HepG2 (cell line): ENCODE results near the gene PCBP4. TPM values are rescaled to one million over a fixed set of nuclear protein-coding genes. Genes with fewer than 3 reads are reported as not detected.

Experiments
- BCL6 ChIP-seq: IDR thresholded peaks from 2 replicates; pipeline ENCODE4 v1.6.1; 2016; ENCODE audit warnings: missing genetic modification reagents, missing compliant biosample characterization
- CENPT ChIP-seq: sonication (generic); formaldehyde crosslinking; IDR thresholded peaks from 2 replicates; pipeline ENCODE4 v1.8.0; 2022; ENCODE audit warnings: low read depth, mild to moderate bottlenecking, moderate library complexity, missing genetic modification reagents
- GATAD2A ChIP-seq: IDR thresholded peaks from 2 replicates; pipeline ENCODE4 v1.6.1; 2016
- HDAC6 ChIP-seq: fragments of 200-600 bp; sonication (generic); IDR thresholded peaks from 2 replicates; pipeline ENCODE4 v1.7.0; 2017; ENCODE audit warnings: mild to moderate bottlenecking, antibody characterized with exemption, low read length, low read depth
- HNF4A ChIP-seq: sonication (generic); formaldehyde crosslinking; IDR thresholded peaks from 2 replicates; pipeline ENCODE4 v1.4.0; 2020; ENCODE audit warnings: missing genetic modification reagents
- JUND ChIP-seq: sonication (generic); formaldehyde crosslinking; IDR thresholded peaks from 2 replicates; pipeline ENCODE4 v1.8.0; 2022; ENCODE audit warnings: mild to moderate bottlenecking, missing genetic modification reagents
- KLF11 ChIP-seq: IDR thresholded peaks from 2 replicates; pipeline ENCODE4 v1.6.1; 2016; ENCODE audit warnings: missing compliant biosample characterization
- KLF9 ChIP-seq: IDR thresholded peaks from 2 replicates; pipeline ENCODE4 v1.6.1; 2016; ENCODE audit warnings: low read depth
- NCOA1 ChIP-seq: sonication (generic); formaldehyde crosslinking; IDR thresholded peaks from 2 replicates; pipeline ENCODE4 v1.9.0; 2021; ENCODE audit warnings: missing genetic modification reagents
- PHF5A ChIP-seq: IDR thresholded peaks from one replicate; pipeline ENCODE4 v1.6.1; 2018; ENCODE audit warnings: low read depth, missing genetic modification reagents; ENCODE audit not compliant: unreplicated experiment
- POGZ ChIP-seq: sonication (generic); formaldehyde crosslinking; IDR thresholded peaks from 2 replicates; pipeline ENCODE4 v1.4.0; 2020; ENCODE audit warnings: mild to moderate bottlenecking, missing genetic modification reagents
- RFXANK ChIP-seq: IDR thresholded peaks from 2 replicates; pipeline ENCODE4 v1.6.1; 2016
- RXRB ChIP-seq: IDR thresholded peaks from 2 replicates; pipeline ENCODE4 v1.6.1; 2016; ENCODE audit warnings: borderline replicate concordance, missing genetic modification reagents, missing compliant biosample characterization
- SATB2 ChIP-seq: sonication (generic); formaldehyde crosslinking; IDR thresholded peaks from 2 replicates; pipeline ENCODE4 v1.5.0; 2020; ENCODE audit warnings: missing genetic modification reagents
- SIN3B ChIP-seq: fragments of 150-350 bp; IDR thresholded peaks from 2 replicates; pipeline ENCODE4 v1.6.1; 2014; ENCODE audit warnings: low read length
- TBP ChIP-seq: sonication (generic); formaldehyde crosslinking; IDR thresholded peaks from 2 replicates; pipeline ENCODE4 v1.5.0; 2020; ENCODE audit warnings: missing genetic modification reagents
- ZNF12 ChIP-seq: sonication (generic); formaldehyde crosslinking; IDR thresholded peaks from 2 replicates; pipeline ENCODE4 v1.5.0; 2020; ENCODE audit warnings: missing genetic modification reagents
- ZNF235 ChIP-seq: sonication (generic); formaldehyde crosslinking; IDR thresholded peaks from 2 replicates; pipeline ENCODE4 v1.8.1; 2023; ENCODE audit warnings: mild to moderate bottlenecking, missing genetic modification reagents, borderline replicate concordance
- ZNF781 ChIP-seq: sonication (generic); formaldehyde crosslinking; IDR thresholded peaks from 2 replicates; pipeline ENCODE4 v1.5.1; 2020; ENCODE audit warnings: borderline replicate concordance, mild to moderate bottlenecking, missing genetic modification reagents; ENCODE audit errors: not compliant biosample characterization
- ZSCAN22 ChIP-seq: sonication (generic); formaldehyde crosslinking; IDR thresholded peaks from 2 replicates; pipeline ENCODE4 v1.4.0; 2020; ENCODE audit warnings: mild to moderate bottlenecking, missing genetic modification reagents
- polyA plus RNA-seq, 8 experiments: library from polyadenylated mRNA; depleted of rRNA in 3 of 8; stranded (reverse) in 7 of 8; unstranded in 1 of 8; fragments of >200 nt; fragmentation: Illumina TruSeq in 4 of 8; extraction: Trizol in 4 of 8; gene quantifications; 2 replicates each; pipeline versions ENCODE4 v1.2.1 to v1.2.3, GENCODE V29; 2011 to 2016; ENCODE audit warnings: low read depth in 4 of 8, missing spikeins in 1 of 8, mixed read lengths in 1 of 8; ENCODE audit not compliant: insufficient read depth in 1 of 8
- total RNA-seq, 5 experiments: library from RNA; depleted of rRNA; stranded (reverse); fragments of >200 nt; fragmentation: Illumina TruSeq; extraction: Trizol; gene quantifications; 2 replicates each; pipeline ENCODE4 v1.2.3, GENCODE V29; 2016; ENCODE audit warnings: low read depth in 1 of 5
- TF ChIP-seq, protein P1 (sequence below): sonication (generic); formaldehyde crosslinking; IDR thresholded peaks from 2 replicates; pipeline ENCODE4 v1.5.0; 2020; ENCODE audit warnings: missing genetic modification reagents
- TF ChIP-seq, protein P2 (sequence below): fragments of 450-650 bp; IDR thresholded peaks from 2 replicates; pipeline ENCODE4 v1.6.1; 2017
- TF ChIP-seq, protein P3 (sequence below): sonication (generic); formaldehyde crosslinking; conservative IDR thresholded peaks from 2 replicates; pipeline ENCODE4 v1.4.0; 2020; ENCODE audit warnings: missing genetic modification reagents
- TF ChIP-seq, protein P4 (sequence below): sonication (generic); formaldehyde crosslinking; IDR thresholded peaks from 2 replicates; pipeline ENCODE4 v1.4.0; 2020; ENCODE audit warnings: missing genetic modification reagents
- TF ChIP-seq, protein P5 (sequence below): sonication (generic); formaldehyde crosslinking; IDR thresholded peaks from 2 replicates; pipeline ENCODE4 v1.8.1; 2023; ENCODE audit warnings: mild to moderate bottlenecking, inconsistent platforms, moderate library complexity, missing genetic modification reagents, borderline replicate concordance

PCBP4 gene
- total and polyA plus RNA-seq, 2 of the 13 experiments (the other 11 are each of a cell fraction or from before 2014, with no cell fraction given): 36.8 to 51.3 TPM

DNA sequence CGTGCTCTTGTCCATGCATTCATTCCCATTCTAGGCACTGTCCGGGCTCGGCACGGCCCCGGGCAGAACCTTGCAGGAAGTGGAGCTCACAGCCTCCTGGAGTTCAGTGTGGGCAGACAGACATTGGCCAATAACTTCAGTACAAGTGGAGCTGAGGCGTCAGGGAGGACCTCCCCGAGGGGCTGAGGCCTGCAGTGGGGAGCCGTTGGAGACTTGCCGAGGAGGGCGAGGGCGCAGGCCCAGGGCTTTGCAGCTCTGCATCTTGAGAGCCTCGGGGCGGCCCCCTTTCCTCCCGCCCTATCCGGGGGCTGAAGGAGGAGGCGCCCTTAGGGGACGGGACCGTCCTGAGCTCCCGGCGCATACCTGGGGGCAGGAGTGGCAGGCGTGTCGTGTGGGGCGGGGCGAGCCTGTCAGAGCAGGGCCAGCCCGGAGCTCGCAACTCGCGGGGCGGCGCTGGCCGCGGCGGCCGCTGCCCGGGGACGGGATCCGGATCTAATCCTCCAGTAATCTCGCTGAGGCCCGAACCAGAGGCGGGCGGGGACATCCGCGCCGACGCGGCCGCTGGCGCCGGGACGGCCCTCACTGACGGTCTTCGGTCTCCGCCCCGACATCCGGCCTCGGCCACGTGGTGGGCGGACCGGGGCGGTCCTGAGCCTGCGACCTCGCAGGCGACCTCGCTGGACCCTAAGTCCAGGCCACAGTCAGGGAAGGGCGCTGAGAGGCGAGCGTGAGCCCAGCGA is 15.8 kb upstream of the PCBP4 start, which contains the start of gene ACY1 (continued):
- TF ChIP-seq, protein P1, sequence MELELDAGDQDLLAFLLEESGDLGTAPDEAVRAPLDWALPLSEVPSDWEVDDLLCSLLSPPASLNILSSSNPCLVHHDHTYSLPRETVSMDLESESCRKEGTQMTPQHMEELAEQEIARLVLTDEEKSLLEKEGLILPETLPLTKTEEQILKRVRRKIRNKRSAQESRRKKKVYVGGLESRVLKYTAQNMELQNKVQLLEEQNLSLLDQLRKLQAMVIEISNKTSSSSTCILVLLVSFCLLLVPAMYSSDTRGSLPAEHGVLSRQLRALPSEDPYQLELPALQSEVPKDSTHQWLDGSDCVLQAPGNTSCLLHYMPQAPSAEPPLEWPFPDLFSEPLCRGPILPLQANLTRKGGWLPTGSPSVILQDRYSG (CRISPR knock-in tag): peak; percentile 65; the same call in 1 of the 2 replicates
- TF ChIP-seq RFXANK (CRISPR knock-in tag) (no peak), SATB2 (0 out of 2 replicates have a peak, but pooled peaks have one; percentile 47), HNF4A (CRISPR knock-in tag) (peak; percentile 96), GATAD2A (peak; percentile 48), HDAC6 (no peak), KLF11 (CRISPR knock-in tag) (0 out of 2 replicates have a peak, but pooled peaks have one; percentile 31), ZNF12 (CRISPR knock-in tag) (peak; percentile 43; the same call in 1 of the 2 replicates), JUND (CRISPR knock-in tag) (peak; percentile 54; the same call in 1 of the 2 replicates), TBP (CRISPR knock-in tag) (no peak), RXRB (CRISPR knock-in tag) (peak; percentile 88), ZNF235 (CRISPR knock-in tag) (no peak; the same call in 1 of the 2 replicates), ZSCAN22 (no peak), CENPT (CRISPR knock-in tag) (no peak), POGZ (no peak), BCL6 (CRISPR knock-in tag) (peak; percentile 57), NCOA1 (CRISPR knock-in tag) (no peak), ZNF781 (no peak), PHF5A (CRISPR knock-in tag) (peak; percentile 42), SIN3B (0 out of 2 replicates have a peak, but pooled peaks have one; percentile 12), KLF9 (CRISPR knock-in tag) (peak; percentile 42; the same call in 1 of the 2 replicates)
- TF ChIP-seq, protein P2, sequence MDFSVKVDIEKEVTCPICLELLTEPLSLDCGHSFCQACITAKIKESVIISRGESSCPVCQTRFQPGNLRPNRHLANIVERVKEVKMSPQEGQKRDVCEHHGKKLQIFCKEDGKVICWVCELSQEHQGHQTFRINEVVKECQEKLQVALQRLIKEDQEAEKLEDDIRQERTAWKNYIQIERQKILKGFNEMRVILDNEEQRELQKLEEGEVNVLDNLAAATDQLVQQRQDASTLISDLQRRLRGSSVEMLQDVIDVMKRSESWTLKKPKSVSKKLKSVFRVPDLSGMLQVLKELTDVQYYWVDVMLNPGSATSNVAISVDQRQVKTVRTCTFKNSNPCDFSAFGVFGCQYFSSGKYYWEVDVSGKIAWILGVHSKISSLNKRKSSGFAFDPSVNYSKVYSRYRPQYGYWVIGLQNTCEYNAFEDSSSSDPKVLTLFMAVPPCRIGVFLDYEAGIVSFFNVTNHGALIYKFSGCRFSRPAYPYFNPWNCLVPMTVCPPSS: no peak
- TF ChIP-seq, protein P3, sequence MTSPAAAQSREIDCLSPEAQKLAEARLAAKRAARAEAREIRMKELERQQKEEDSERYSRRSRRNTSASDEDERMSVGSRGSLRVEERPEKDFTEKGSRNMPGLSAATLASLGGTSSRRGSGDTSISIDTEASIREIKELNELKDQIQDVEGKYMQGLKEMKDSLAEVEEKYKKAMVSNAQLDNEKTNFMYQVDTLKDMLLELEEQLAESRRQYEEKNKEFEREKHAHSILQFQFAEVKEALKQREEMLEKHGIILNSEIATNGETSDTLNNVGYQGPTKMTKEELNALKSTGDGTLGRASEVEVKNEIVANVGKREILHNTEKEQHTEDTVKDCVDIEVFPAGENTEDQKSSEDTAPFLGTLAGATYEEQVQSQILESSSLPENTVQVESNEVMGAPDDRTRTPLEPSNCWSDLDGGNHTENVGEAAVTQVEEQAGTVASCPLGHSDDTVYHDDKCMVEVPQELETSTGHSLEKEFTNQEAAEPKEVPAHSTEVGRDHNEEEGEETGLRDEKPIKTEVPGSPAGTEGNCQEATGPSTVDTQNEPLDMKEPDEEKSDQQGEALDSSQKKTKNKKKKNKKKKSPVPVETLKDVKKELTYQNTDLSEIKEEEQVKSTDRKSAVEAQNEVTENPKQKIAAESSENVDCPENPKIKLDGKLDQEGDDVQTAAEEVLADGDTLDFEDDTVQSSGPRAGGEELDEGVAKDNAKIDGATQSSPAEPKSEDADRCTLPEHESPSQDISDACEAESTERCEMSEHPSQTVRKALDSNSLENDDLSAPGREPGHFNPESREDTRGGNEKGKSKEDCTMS: no peak
- TF ChIP-seq, protein P4, sequence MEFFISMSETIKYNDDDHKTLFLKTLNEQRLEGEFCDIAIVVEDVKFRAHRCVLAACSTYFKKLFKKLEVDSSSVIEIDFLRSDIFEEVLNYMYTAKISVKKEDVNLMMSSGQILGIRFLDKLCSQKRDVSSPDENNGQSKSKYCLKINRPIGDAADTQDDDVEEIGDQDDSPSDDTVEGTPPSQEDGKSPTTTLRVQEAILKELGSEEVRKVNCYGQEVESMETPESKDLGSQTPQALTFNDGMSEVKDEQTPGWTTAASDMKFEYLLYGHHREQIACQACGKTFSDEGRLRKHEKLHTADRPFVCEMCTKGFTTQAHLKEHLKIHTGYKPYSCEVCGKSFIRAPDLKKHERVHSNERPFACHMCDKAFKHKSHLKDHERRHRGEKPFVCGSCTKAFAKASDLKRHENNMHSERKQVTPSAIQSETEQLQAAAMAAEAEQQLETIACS (CRISPR knock-in tag): no peak
- TF ChIP-seq, protein P5, sequence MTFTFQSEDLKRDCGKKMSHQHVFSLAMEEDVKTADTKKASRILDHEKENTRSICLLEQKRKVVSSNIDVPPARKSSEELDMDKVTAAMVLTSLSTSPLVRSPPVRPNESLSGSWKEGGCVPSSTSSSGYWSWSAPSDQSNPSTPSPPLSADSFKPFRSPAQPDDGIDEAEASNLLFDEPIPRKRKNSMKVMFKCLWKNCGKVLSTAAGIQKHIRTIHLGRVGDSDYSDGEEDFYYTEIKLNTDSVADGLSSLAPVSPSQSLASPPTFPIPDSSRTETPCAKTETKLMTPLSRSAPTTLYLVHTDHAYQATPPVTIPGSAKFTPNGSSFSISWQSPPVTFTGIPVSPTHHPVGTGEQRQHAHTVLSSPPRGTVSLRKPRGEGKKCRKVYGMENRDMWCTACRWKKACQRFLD (CRISPR knock-in tag): peak; percentile 70; the same call in 1 of the 2 replicates
